Measurements from ENCODE around the gene SPCS3.
A peak's percentile ranks its signal among the peaks of the same experiment; 100 is the strongest.
"Not testable (repeated sequence)": the region's sequence is repeated elsewhere in the genome, so short reads cannot be mapped to it uniquely, and the experiment has no call there.

SPCS3 gene

DNA sequence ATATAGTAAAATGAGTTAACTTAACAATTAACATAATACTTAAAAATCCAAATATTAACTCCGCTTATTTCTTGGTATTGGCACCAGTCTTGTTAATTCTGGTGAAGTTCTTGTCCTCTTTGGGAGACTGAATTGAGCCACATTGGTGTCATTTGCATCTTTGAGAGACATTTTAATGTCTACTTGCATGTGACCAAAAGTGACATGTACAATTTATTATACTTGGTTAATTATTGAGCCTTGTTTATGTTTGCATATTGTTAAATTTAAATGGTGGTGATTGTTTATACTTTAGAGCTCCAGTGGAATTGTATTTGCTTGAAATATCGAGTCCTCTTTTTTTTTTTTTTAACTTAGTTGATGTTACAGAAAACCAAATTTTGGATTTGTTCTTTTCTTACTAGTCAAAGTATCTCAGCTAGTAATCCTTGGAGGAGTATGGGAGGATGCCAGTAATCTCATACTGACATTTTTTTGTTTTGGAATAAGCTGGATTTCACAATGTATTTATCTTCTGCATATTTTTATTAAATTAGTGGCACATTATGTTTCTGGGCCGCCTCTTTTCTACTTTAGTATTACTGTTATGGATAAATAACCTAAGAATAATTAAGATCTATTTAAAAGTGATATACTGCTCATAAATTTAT lies 3.9 kb downstream of the SPCS3 start:
- DNase-seq (ENCODE audit: low read depth) = no peak
- H3K4me3 ChIP-seq (ENCODE audit: low read depth, low read length) = no peak overlapping the region
- no peak for TF ChIP-seq CTCF (IDR thresholded peaks at IDR 0.05; ENCODE audit: control insufficient read depth, extremely low read depth, insufficient read depth)

DNA sequence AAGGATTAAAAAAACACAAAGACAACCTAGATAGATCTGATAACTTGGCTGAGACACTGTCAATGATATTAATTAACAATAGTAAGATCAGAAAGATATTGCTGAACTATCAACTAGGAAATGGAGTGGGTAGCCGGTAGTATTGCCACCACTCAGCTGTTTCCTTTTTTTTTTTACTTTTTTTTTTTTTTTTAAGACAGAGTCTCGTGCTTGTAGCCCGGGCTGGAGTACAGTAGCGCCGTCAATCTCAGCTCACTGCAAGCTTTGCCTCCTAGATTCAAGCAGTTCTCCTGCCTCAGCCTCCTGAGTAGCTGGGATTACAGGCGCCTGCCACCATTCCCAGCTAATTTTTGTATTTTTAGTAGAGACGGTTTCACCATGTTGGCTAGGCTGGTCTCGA lies 5.1 kb downstream of the SPCS3 start:
- DNase-seq (ENCODE audit: low read depth); H3K4me3 ChIP-seq (ENCODE audit: low read depth, low read length): not testable (repeated sequence)

DNA sequence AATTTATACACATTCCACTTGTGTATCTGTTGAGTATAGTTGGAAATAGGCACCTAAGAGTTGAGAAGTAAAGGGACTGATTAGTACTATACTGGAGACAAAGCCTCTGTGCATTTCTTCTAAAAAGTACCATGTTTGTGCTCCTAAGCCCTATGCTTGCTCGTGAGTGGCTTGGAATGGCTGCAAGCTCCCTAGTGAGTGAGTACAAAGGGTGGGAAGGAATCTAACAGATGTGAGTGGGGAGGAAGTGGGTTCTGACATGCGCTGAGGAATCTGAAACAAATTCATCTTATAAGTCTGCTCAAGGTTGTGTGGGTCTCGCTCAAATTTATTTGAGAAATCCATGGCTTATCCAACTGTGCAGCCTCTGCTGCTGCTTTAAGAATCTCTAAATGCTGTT lies 13.3 kb downstream of the SPCS3 start:
- H3K4me3 ChIP-seq (ENCODE audit: low read depth, low read length) = no peak overlapping the region
- no peak for DNase-seq (ENCODE audit: low read depth)
- no peak for TF ChIP-seq CTCF (IDR thresholded peaks at IDR 0.05; ENCODE audit: control insufficient read depth, extremely low read depth, insufficient read depth)

- no peak for DNase-seq (ENCODE audit: low read depth)
- no peak overlapping the region for H3K4me3 ChIP-seq (ENCODE audit: low read depth, low read length)
- no peak for TF ChIP-seq CTCF (IDR thresholded peaks at IDR 0.05; ENCODE audit: control insufficient read depth, extremely low read depth, insufficient read depth)
Measured at GRCh38 chr4:176334066-176334465, 14.3 kb downstream of the SPCS3 start.

- no peak for DNase-seq (ENCODE audit: low read depth)
Measured at GRCh38 chr4:176335421-176335820, 15.7 kb downstream of the SPCS3 start.

DNA sequence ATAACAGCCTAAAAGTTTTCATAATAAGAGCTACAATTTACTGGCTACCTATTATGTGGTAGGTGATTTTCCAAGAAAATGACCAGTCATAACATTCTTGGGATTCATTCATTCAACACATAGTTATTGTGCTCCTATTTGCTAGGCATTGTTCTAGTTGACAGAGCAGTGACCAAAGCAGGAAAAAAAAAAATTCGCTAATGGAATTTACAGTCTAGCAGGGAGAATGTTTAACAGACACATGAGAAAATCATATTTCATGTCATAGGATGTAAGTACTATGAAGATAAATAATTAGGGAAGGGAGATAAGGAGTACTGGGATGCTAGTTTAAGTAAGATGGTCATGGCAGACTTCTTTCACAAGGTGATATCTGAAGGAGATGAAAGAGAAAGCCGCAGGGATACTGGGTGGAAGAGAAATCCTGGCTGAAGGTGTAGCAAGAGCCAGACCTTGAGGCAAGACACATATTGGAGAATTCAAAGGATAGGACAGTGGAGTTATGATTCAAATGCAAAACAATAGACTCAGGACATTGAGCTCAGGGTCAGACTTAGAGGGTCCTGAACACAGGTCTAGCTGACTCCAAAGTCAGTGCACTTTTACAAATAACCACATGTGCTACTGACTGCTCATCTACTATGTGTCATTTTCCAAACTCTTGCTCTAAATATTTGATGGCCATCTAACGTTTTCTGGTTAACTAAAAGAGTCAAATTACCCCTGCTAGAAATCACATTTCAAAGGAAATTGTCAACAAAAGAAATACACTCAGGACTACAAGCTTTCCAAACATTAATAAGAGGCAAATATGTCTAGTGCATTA lies 20.4 kb downstream of the SPCS3 start:
- no peak overlapping the region for H3K4me3 ChIP-seq (ENCODE audit: low read depth, low read length)
- no peak for TF ChIP-seq CTCF (IDR thresholded peaks at IDR 0.05; ENCODE audit: control insufficient read depth, extremely low read depth, insufficient read depth)
- no peak for DNase-seq (ENCODE audit: low read depth)

More at GRCh38 chr4:176335421-176335820, 15.7 kb downstream of the SPCS3 start:
- no peak overlapping the region for H3K4me3 ChIP-seq (ENCODE audit: low read depth, low read length)
- TF ChIP-seq CTCF (IDR thresholded peaks at IDR 0.05; ENCODE audit: control insufficient read depth, extremely low read depth, insufficient read depth) = no peak

DNA sequence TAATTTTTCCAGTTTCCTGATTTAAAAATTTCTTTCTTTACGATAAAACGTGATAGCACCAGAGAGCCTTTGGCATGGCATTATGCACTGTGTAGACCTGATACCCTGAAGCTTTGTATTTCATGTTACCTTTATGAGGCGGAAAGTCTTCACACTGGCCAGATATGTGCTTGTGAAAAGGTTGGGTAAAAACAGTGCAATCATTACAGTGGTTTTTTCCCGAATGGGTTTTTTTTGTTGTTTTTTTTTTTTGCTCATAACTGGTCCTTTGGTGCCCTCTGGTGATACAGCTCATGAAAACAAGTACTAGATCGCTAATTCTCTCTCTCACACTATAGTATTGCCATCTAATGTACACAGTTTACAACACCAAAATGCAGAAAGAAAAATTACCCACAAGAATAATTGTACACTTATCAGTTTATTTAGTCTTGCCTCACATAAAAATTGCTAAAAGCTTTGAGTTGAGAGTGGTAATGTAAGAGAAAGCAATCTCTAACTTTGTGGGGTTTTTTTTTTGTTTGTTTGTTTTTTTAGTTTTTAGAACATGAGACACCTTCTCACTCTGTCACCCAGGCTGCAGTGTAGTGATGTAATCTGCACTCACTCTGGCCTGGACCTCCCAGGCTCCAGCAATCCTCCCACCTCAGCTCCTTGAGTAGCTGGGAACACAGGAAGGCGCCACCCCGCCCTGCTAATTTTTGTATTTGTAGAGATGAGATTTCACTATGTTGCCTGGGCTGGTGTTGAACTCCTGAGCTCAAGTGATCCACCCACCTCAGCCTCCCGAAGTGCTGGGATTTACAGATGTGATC lies 21.3 kb downstream of the SPCS3 start:
- H3K4me3 ChIP-seq (ENCODE audit: low read depth, low read length) = no peak overlapping the region
- no peak for DNase-seq (ENCODE audit: low read depth)
- peak; percentile 46 for TF ChIP-seq CTCF (IDR thresholded peaks at IDR 0.05; ENCODE audit: control insufficient read depth, extremely low read depth, insufficient read depth)

Data from LNCaP clone FGC (cell line).